ENCODE data around the gene EP400. TPM values are rescaled to one million over a fixed set of nuclear protein-coding genes. Genes with fewer than 3 reads are reported as not detected.

EP400 gene
- total and polyA plus RNA-seq, 2 of the 8 experiments (the other 6 are each of a cell fraction or from before 2014, with no cell fraction given) = 13.1 to 69.7 TPM

DNA sequence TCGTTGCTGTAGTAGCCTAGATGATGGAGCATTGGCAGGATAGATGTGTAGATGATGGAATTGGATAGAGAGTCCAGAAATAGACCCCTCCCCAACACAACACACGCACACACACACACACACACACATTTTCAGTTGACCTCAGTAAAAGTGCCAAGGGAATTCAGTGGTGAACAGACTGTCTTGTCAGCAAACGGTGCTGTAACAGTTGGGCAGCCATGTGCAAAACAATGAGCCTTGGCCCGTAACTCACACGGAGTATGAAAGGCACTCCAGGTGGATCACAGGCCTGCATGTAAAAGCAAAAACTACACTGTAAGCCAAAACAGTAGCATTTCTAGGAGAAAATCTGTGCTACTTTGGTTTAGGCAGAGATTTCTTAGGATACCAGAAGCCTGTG, 106.6 kb downstream of the EP400 start:
- Histone ChIP-seq H2BK15ac (ENCODE audit: low read length) (no peak overlapping the region), H3K9ac (replicated peaks in 1 of 4; ENCODE audit: extremely low read depth in 1 of 4, low read depth in 3 of 4, low read length in 3 of 4) (no peak overlapping the region), H3K79me2 (ENCODE audit: control insufficient read depth in 1 of 2, insufficient read depth in 2 of 2, low read length in 2 of 2) (no peaks in the 10 kb centered on the region), H3K18ac (ENCODE audit: extremely low read depth, low read length) (no peak overlapping the region), H2BK5ac (ENCODE audit: low read depth, low read length) (no peak overlapping the region), H2AFZ (ENCODE audit: low read length) (no peak overlapping the region), H3K27me3 (replicated peaks in 1 of 4; ENCODE audit: control insufficient read depth in 3 of 4, extremely low read depth in 1 of 4, insufficient read depth in 3 of 4, low read length in 3 of 4) (no peaks in the 10 kb centered on the region), H3K4ac (replicated peaks; ENCODE audit: insufficient read length, low read depth, low read length) (no peak overlapping the region), H4K91ac (replicated peaks; ENCODE audit: insufficient read length, low read length) (no peak overlapping the region), H3K56ac (replicated peaks; ENCODE audit: insufficient read length, low read depth, low read length) (no peak overlapping the region), H3K23ac (ENCODE audit: insufficient read length) (no peak overlapping the region), H3K79me1 (ENCODE audit: low read depth, low read length) (no peaks in the 10 kb centered on the region), H3K4me2 (ENCODE audit: insufficient read depth in 1 of 2, low read depth in 2 of 2, low read length in 2 of 2) (no peak overlapping the region), H3K27ac (ENCODE audit: low read depth, low read length) (no peak overlapping the region), H2BK12ac (ENCODE audit: low read depth, low read length) (no peak overlapping the region), H3K36me3 (ENCODE audit: control insufficient read depth in 2 of 4, insufficient read depth in 4 of 4, low read length in 3 of 4) (peaks cover 15 to 45% (median 40%) of the 10 kb centered on the region in 4 experiments), H2BK20ac (ENCODE audit: low read length) (no peak overlapping the region), H3K14ac (ENCODE audit: insufficient read length) (no peak overlapping the region), H2AK5ac (ENCODE audit: low read depth, low read length) (no peak overlapping the region), H3K9me3 (ENCODE audit: insufficient read depth in 2 of 2, low read depth in 1 of 2, low read length in 1 of 2) (no peaks in the 10 kb centered on the region), H2BK120ac (replicated peaks; ENCODE audit: low read depth, low read length) (no peak overlapping the region), H4K8ac (ENCODE audit: extremely low read depth, insufficient read depth, low read length) (no peak overlapping the region), H3K4me1 (replicated peaks in 1 of 4; ENCODE audit: control insufficient read depth in 3 of 4, insufficient read depth in 4 of 4, low read length in 3 of 4) (no peaks in the 10 kb centered on the region), H4K5ac (ENCODE audit: insufficient read length, low read depth, low read length) (no peak overlapping the region), H3K23me2 (ENCODE audit: low read depth, low read length) (peaks cover 4% of the 10 kb centered on the region; the same call in 1 of the 2 replicates), H4K20me1 (replicated peaks in 1 of 2; ENCODE audit: control insufficient read depth in 1 of 2, insufficient read depth in 2 of 2, low read length in 2 of 2) (peaks cover 0 to 5% of the 10 kb centered on the region in 2 experiments), H3K4me3 (ENCODE audit: extremely low read depth in 1 of 4, insufficient read depth in 2 of 4, low read depth in 3 of 4, low read length in 4 of 4) (no peak overlapping the region)
- DNase-seq (ENCODE audit: low read depth in 1 of 2, low spot score in 2 of 2) (no peak), FAIRE-seq (no peak)
- ChIA-PET POLR2A (ENCODE audit: partially characterized antibody) (no interaction called here), CTCF (ENCODE audit: partially characterized antibody) (interaction anchor here (1.0 kb wide), 1 partner anchor 26 kb away, joined by 3 read pairs; no protein-coding TSS in a partner anchor)
- WGBS, 2 experiments (ENCODE audit: extremely low coverage in 1 of 2, insufficient coverage in 1 of 2, insufficient read length in 1 of 2, insufficient replicate concordance in 2 of 2, low coverage in 1 of 2, low lambda C conversion rate in 2 of 2, missing lambda C conversion rate in 1 of 2) = 95% methylated on average over 5 of the region's 5 CpGs; no CpG with 5 or more reads in 1 of the 2 experiments
- no peak for TF ChIP-seq GTF2F1 (IDR thresholded peaks at IDR 0.05; ENCODE audit: borderline replicate concordance, low read depth, low read length)
- no peak for TF ChIP-seq SUZ12 (IDR thresholded peaks at IDR 0.05; ENCODE audit: low read length)
- TF ChIP-seq SIX5 (IDR thresholded peaks at IDR 0.05; ENCODE audit: low read depth, low read length) = no peak
- no peak for TF ChIP-seq EGR1 (IDR thresholded peaks at IDR 0.05; ENCODE audit: borderline replicate concordance, low read depth, low read length)
- TF ChIP-seq POLR2AphosphoS5 (IDR thresholded peaks at IDR 0.05; ENCODE audit: low read depth, low read length) = no peak
- no peak for TF ChIP-seq HDAC2 (IDR thresholded peaks at IDR 0.05; ENCODE audit: borderline replicate concordance in 1 of 2, low read depth in 2 of 2, low read length in 2 of 2)
- TF ChIP-seq SP1 (IDR thresholded peaks at IDR 0.05; ENCODE audit: low read depth, low read length) = no peak
- no peak for TF ChIP-seq GABPA (IDR thresholded peaks at IDR 0.05; ENCODE audit: borderline replicate concordance, insufficient read depth, low read length)
- no peak for TF ChIP-seq RFX5 (IDR thresholded peaks at IDR 0.05; ENCODE audit: borderline replicate concordance, low read depth, low read length)
- TF ChIP-seq, protein P1, sequence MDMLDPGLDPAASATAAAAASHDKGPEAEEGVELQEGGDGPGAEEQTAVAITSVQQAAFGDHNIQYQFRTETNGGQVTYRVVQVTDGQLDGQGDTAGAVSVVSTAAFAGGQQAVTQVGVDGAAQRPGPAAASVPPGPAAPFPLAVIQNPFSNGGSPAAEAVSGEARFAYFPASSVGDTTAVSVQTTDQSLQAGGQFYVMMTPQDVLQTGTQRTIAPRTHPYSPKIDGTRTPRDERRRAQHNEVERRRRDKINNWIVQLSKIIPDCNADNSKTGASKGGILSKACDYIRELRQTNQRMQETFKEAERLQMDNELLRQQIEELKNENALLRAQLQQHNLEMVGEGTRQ (IDR thresholded peaks at IDR 0.05; ENCODE audit: low read length) = no peak
- TF ChIP-seq RXRA (IDR thresholded peaks at IDR 0.05; ENCODE audit: insufficient read depth, low read depth, low read length) = no peak
- no peak for TF ChIP-seq CBX5 (IDR thresholded peaks at IDR 0.05; ENCODE audit: low read depth, low read length)
- no peak for TF ChIP-seq TCF12 (IDR thresholded peaks at IDR 0.05; ENCODE audit: low read depth, low read length)
- no peak for TF ChIP-seq YY1 (IDR thresholded peaks at IDR 0.05; ENCODE audit: low read depth, low read length)

Data from H1 (cell line).